HepG2 (cell line): ENCODE results near the gene CD14. TPM values are rescaled to one million over a fixed set of nuclear protein-coding genes. Genes with fewer than 3 reads are reported as not detected.

Experiments used
- AHR ChIP-seq: IDR thresholded peaks from 2 replicates; pipeline ENCODE4 v1.6.1; 2018; ENCODE audit warnings: missing genetic modification reagents, missing compliant biosample characterization
- ATF7-NPFF ChIP-seq: sonication (generic); formaldehyde crosslinking; IDR thresholded peaks from 2 replicates; pipeline ENCODE4 v1.8.1; 2023; ENCODE audit warnings: mild to moderate bottlenecking, low read depth, missing genetic modification reagents, moderate library complexity
- CREB1 ChIP-seq, 2 experiments: fragments of 450-650 bp in 1 of 2; IDR thresholded peaks; 2 replicates each; pipeline ENCODE4 v1.6.1; 2016 to 2017; ENCODE audit warnings: control low read depth in 1 of 2, mild to moderate bottlenecking in 1 of 2, missing compliant biosample characterization in 1 of 2, missing genetic modification characterization in 1 of 2
- IKZF1 ChIP-seq: fragments of 450-650 bp; IDR thresholded peaks from 2 replicates; pipeline ENCODE4 v1.7.1; 2016
- JUND ChIP-seq: sonication (generic); formaldehyde crosslinking; IDR thresholded peaks from 2 replicates; pipeline ENCODE4 v1.8.0; 2022; ENCODE audit warnings: mild to moderate bottlenecking, missing genetic modification reagents
- MEIS2 ChIP-seq: sonication (generic); formaldehyde crosslinking; IDR thresholded peaks from 2 replicates; pipeline ENCODE4 v1.9.0; 2021; ENCODE audit warnings: mild to moderate bottlenecking, missing genetic modification reagents
- NCOA5 ChIP-seq: sonication (generic); formaldehyde crosslinking; IDR thresholded peaks from 2 replicates; pipeline ENCODE4 v1.4.0; 2020; ENCODE audit warnings: missing genetic modification reagents
- PCBP2 ChIP-seq: fragments of 200-400 bp; formaldehyde crosslinking; optimal IDR thresholded peaks from 2 replicates; pipeline ENCODE3; 2018; ENCODE audit warnings: low read length, low read depth; ENCODE audit not compliant: poor library complexity, severe bottlenecking
- SP140L ChIP-seq: sonication (generic); formaldehyde crosslinking; IDR thresholded peaks from 2 replicates; pipeline ENCODE4 v1.4.0; 2020; ENCODE audit warnings: missing genetic modification reagents, borderline replicate concordance
- ZKSCAN8 ChIP-seq: IDR thresholded peaks from 2 replicates; pipeline ENCODE4 v1.6.1; 2016; ENCODE audit warnings: borderline replicate concordance, missing genetic modification reagents, missing compliant biosample characterization
- ZNF251 ChIP-seq: sonication (generic); formaldehyde crosslinking; IDR thresholded peaks from 2 replicates; pipeline ENCODE4 v1.9.0; 2021; ENCODE audit warnings: mild to moderate bottlenecking, missing genetic modification reagents
- ZNF382 ChIP-seq: sonication (generic); formaldehyde crosslinking; IDR thresholded peaks from 2 replicates; pipeline ENCODE4 v1.5.0; 2020; ENCODE audit warnings: missing genetic modification reagents, mild to moderate bottlenecking, borderline replicate concordance
- ZNF431 ChIP-seq: sonication (generic); formaldehyde crosslinking; IDR thresholded peaks from 2 replicates; pipeline ENCODE4 v1.9.0; 2022; ENCODE audit warnings: missing genetic modification reagents, low read depth, mild to moderate bottlenecking, borderline replicate concordance
- ZNF670 ChIP-seq: sonication (generic); formaldehyde crosslinking; IDR thresholded peaks from 2 replicates; pipeline ENCODE4 v1.8.0; 2022; ENCODE audit warnings: mild to moderate bottlenecking, missing genetic modification reagents, borderline replicate concordance
- ZNF768 ChIP-seq: sonication (generic); formaldehyde crosslinking; IDR thresholded peaks from 2 replicates; pipeline ENCODE4 v1.4.0; 2020; ENCODE audit warnings: missing genetic modification reagents
- polyA plus RNA-seq, 8 experiments: library from polyadenylated mRNA; depleted of rRNA in 3 of 8; stranded (reverse) in 7 of 8; unstranded in 1 of 8; fragments of >200 nt; fragmentation: Illumina TruSeq in 4 of 8; extraction: Trizol in 4 of 8; gene quantifications; 2 replicates each; pipeline versions ENCODE4 v1.2.1 to v1.2.3, GENCODE V29; 2011 to 2016; ENCODE audit warnings: low read depth in 4 of 8, missing spikeins in 1 of 8, mixed read lengths in 1 of 8; ENCODE audit not compliant: insufficient read depth in 1 of 8
- total RNA-seq, 5 experiments: library from RNA; depleted of rRNA; stranded (reverse); fragments of >200 nt; fragmentation: Illumina TruSeq; extraction: Trizol; gene quantifications; 2 replicates each; pipeline ENCODE4 v1.2.3, GENCODE V29; 2016; ENCODE audit warnings: low read depth in 1 of 5
- TF ChIP-seq, protein P1 (sequence below): sonication (generic); formaldehyde crosslinking; IDR thresholded peaks from 2 replicates; pipeline ENCODE4 v1.5.1; 2020; ENCODE audit warnings: missing genetic modification reagents, mild to moderate bottlenecking, borderline replicate concordance
- TF ChIP-seq, protein P2 (sequence below): sonication (generic); formaldehyde crosslinking; IDR thresholded peaks from 2 replicates; pipeline ENCODE4 v1.4.0; 2020; ENCODE audit warnings: mild to moderate bottlenecking, missing genetic modification reagents
- TF ChIP-seq, protein P3 (sequence below): sonication (generic); formaldehyde crosslinking; IDR thresholded peaks from 2 replicates; pipeline ENCODE4 v1.4.0; 2020; ENCODE audit warnings: missing genetic modification reagents, mild to moderate bottlenecking, borderline replicate concordance
- TF ChIP-seq, protein P4 (sequence below): sonication (generic); formaldehyde crosslinking; IDR thresholded peaks from 2 replicates; pipeline ENCODE4 v1.8.1; 2023; ENCODE audit warnings: missing genetic modification reagents, mild to moderate bottlenecking, borderline replicate concordance
- TF ChIP-seq, protein P5 (sequence below): sonication (generic); formaldehyde crosslinking; IDR thresholded peaks from 2 replicates; pipeline ENCODE4 v1.5.0; 2020; ENCODE audit warnings: missing genetic modification reagents
- TF ChIP-seq, protein P6 (sequence below): sonication (generic); formaldehyde crosslinking; IDR thresholded peaks from 2 replicates; pipeline ENCODE4 v1.5.1; 2020; ENCODE audit warnings: missing genetic modification reagents, mild to moderate bottlenecking, borderline replicate concordance

Gene CD14
- total and polyA plus RNA-seq, 2 of the 13 experiments (the other 11 are each of a cell fraction or from before 2014, with no cell fraction given): 1.7 to 4.7 TPM

DNA sequence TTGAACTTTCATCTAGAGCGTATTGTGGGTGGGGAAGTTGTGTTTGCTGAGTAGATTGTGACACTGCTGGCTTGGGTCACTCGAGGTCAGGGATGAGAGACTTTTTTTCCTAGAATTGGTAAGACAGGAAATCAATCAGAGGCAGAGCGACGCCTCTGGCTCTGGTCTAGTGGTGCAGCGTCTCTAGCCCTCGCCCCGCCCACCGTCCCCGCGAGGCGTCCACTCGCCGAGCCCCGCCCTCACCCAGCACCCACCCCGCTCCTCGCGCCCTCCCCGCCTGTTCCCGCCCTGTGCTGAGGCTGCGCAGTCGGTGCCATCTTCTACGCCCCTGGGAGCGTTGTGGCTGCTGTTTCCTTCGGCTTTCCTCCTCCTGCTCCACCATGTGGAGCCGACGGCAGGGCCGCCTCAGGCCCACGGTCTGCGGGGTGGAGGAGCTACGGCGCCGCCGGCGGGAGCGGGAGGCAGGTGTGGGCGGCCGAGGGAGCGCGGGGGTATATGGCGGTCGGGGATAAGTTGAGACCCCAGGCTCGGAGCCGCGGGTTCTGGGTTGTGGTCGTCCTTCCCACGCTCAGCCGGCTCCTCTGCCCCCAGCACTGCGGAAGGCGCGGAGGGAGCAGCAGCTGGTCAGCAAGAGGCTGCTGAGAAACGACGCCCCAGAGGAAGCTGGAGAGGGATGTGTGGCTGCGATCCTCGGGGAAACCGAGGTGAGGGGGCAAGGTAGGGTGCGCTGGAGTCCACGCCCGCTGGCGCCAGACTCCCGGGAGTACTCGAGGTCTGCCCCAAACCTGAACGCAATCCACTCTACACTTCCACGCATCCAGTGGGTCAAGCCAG is 6.4 kb upstream of the CD14 start, which contains the start of gene TMCO6 (continued):
- TF ChIP-seq, protein P1, sequence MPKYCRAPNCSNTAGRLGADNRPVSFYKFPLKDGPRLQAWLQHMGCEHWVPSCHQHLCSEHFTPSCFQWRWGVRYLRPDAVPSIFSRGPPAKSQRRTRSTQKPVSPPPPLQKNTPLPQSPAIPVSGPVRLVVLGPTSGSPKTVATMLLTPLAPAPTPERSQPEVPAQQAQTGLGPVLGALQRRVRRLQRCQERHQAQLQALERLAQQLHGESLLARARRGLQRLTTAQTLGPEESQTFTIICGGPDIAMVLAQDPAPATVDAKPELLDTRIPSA: 0 out of 2 replicates have a peak, but pooled peaks have one; percentile 59
- TF ChIP-seq, protein P2, sequence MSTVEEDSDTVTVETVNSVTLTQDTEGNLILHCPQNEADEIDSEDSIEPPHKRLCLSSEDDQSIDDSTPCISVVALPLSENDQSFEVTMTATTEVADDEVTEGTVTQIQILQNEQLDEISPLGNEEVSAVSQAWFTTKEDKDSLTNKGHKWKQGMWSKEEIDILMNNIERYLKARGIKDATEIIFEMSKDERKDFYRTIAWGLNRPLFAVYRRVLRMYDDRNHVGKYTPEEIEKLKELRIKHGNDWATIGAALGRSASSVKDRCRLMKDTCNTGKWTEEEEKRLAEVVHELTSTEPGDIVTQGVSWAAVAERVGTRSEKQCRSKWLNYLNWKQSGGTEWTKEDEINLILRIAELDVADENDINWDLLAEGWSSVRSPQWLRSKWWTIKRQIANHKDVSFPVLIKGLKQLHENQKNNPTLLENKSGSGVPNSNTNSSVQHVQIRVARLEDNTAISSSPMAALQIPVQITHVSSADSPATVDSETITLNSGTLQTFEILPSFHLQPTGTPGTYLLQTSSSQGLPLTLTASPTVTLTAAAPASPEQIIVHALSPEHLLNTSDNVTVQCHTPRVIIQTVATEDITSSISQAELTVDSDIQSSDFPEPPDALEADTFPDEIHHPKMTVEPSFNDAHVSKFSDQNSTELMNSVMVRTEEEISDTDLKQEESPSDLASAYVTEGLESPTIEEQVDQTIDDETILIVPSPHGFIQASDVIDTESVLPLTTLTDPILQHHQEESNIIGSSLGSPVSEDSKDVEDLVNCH (CRISPR knock-in tag): no peak
- no peak for TF ChIP-seq ZNF251 (CRISPR knock-in tag)
- TF ChIP-seq IKZF1: no peak
- TF ChIP-seq ZKSCAN8 (CRISPR knock-in tag): peak; percentile 88; the same call in 1 of the 2 replicates
- TF ChIP-seq, protein P3, sequence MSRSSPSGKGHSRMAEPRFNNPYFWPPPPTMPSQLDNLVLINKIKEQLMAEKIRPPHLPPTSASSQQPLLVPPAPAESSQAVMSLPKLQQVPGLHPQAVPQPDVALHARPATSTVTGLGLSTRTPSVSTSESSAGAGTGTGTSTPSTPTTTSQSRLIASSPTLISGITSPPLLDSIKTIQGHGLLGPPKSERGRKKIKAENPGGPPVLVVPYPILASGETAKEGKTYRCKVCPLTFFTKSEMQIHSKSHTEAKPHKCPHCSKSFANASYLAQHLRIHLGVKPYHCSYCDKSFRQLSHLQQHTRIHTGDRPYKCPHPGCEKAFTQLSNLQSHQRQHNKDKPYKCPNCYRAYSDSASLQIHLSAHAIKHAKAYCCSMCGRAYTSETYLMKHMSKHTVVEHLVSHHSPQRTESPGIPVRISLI (CRISPR knock-in tag): peak; percentile 98
- TF ChIP-seq ATF7-NPFF (CRISPR knock-in tag): peak; percentile 76
- no peak; the same call in 1 of the 2 replicates for TF ChIP-seq AHR (CRISPR knock-in tag)
- TF ChIP-seq JUND: no peak
- no peak for TF ChIP-seq PCBP2
- TF ChIP-seq ZNF670 (CRISPR knock-in tag): peak; percentile 82
- peak; percentile 2 for TF ChIP-seq CREB1 (IDR thresholded peaks at IDR 0.05)
- no peak for TF ChIP-seq CREB1 (CRISPR knock-in tag; IDR thresholded peaks at IDR 0.05)
- TF ChIP-seq ZNF431 (CRISPR knock-in tag): peak; percentile 75; the same call in 1 of the 2 replicates
- TF ChIP-seq SP140L: no peak
- peak; percentile 68; the same call in 1 of the 2 replicates for TF ChIP-seq ZNF768 (CRISPR knock-in tag)
- TF ChIP-seq, protein P4, sequence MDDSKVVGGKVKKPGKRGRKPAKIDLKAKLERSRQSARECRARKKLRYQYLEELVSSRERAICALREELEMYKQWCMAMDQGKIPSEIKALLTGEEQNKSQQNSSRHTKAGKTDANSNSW (CRISPR knock-in tag): no peak
- TF ChIP-seq MEIS2 (CRISPR knock-in tag): peak; percentile 94
- TF ChIP-seq, protein P5, sequence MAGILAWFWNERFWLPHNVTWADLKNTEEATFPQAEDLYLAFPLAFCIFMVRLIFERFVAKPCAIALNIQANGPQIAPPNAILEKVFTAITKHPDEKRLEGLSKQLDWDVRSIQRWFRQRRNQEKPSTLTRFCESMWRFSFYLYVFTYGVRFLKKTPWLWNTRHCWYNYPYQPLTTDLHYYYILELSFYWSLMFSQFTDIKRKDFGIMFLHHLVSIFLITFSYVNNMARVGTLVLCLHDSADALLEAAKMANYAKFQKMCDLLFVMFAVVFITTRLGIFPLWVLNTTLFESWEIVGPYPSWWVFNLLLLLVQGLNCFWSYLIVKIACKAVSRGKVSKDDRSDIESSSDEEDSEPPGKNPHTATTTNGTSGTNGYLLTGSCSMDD (CRISPR knock-in tag): no peak
- no peak for TF ChIP-seq ZNF382 (CRISPR knock-in tag)
- TF ChIP-seq, protein P6, sequence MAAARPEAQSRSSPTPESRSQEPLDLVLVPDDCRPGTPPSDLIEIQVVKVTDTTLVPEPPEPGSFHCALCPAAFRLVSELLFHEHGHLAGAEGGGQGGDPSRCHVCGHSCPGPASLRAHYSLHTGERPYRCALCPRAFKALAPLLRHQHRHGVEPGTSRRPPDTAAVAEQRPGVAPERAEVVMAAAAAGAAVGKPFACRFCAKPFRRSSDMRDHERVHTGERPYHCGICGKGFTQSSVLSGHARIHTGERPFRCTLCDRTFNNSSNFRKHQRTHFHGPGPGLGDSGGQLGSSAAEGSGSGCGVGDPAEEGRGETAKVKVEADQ (CRISPR knock-in tag): no peak
- no peak for TF ChIP-seq NCOA5 (CRISPR knock-in tag)
